Type B pancreatic cell (in vitro differentiated cells): Measurements from ENCODE around the gene MTMR10. TPM values are rescaled to one million over a fixed set of nuclear protein-coding genes. Genes with fewer than 3 reads are reported as not detected.

Experiments used
- DNase-seq: peaks from one replicate; pipeline ENCODE4 v3.0.0; 2021; ENCODE audit warnings: mixed read lengths; ENCODE audit not compliant: unreplicated experiment; ENCODE audit errors: extremely low spot score
- H3K27ac Mint-ChIP-seq: 2 replicates; pipeline ENCODE4 v1.8.0; 2021; ENCODE audit warnings: mild to moderate bottlenecking, mixed read lengths
- H3K27me3 Mint-ChIP-seq: 2 replicates; pipeline ENCODE4 v1.8.0; 2021; ENCODE audit warnings: mixed read lengths
- H3K36me3 Mint-ChIP-seq: 2 replicates; pipeline ENCODE4 v1.8.0; 2021; ENCODE audit warnings: mixed read lengths
- H3K4me1 Mint-ChIP-seq: one replicate; pipeline ENCODE4 v1.8.0; 2021; ENCODE audit warnings: mixed read lengths; ENCODE audit not compliant: unreplicated experiment
- H3K4me3 Mint-ChIP-seq: 2 replicates; pipeline ENCODE4 v1.8.0; 2021; ENCODE audit warnings: mild to moderate bottlenecking, mixed read lengths
- H3K9me3 Mint-ChIP-seq: 2 replicates; pipeline ENCODE4 v1.8.0; 2021; ENCODE audit warnings: mixed read lengths
- CTCF ChIP-seq: fragments of 200-600 bp; sonication (generic); conservative IDR thresholded peaks from 2 replicates; pipeline ENCODE4 v1.5.0; 2021; ENCODE audit warnings: antibody characterized with exemption, mild to moderate bottlenecking
- total RNA-seq: library from RNA; stranded (reverse); gene quantifications from 2 replicates; pipeline ENCODE4 v1.2.1, GENCODE V29; 2021; ENCODE audit warnings: low replicate concordance

The MTMR10 gene
- total RNA-seq, 1 donor from 2014 or later = 16.7 TPM

- Mint-ChIP-seq H3K9me3 (no peaks in the 10 kb centered on the region), H3K27me3 (no peaks in the 10 kb centered on the region), H3K27ac (no peak overlapping the region), H3K4me3 (no peak overlapping the region), H3K36me3 (peaks cover 18% of the 10 kb centered on the region), H3K4me1 (no peaks in the 10 kb centered on the region)
- no peak for TF ChIP-seq CTCF
- DNase-seq = no peak
Observed at GRCh38 chr15:30974112-30974511, 17.3 kb downstream of the MTMR10 start.

- no peak for DNase-seq
- H3K9me3 Mint-ChIP-seq = no peaks in the 10 kb centered on the region
- TF ChIP-seq CTCF = no peak
- no peaks in the 10 kb centered on the region for H3K4me1 Mint-ChIP-seq
- H3K27me3 Mint-ChIP-seq = no peaks in the 10 kb centered on the region
- no peak overlapping the region for H3K27ac Mint-ChIP-seq
- no peak overlapping the region for H3K4me3 Mint-ChIP-seq
- H3K36me3 Mint-ChIP-seq = peaks cover 18% of the 10 kb centered on the region
Observed at GRCh38 chr15:30973379-30973778, 18.0 kb downstream of the MTMR10 start.

GRCh38 chr15:30969724-30970123, 21.7 kb downstream of the MTMR10 start:
- TF ChIP-seq CTCF = no peak
- Mint-ChIP-seq H3K27ac (no peak overlapping the region), H3K36me3 (peaks cover 21% of the 10 kb centered on the region), H3K27me3 (no peaks in the 10 kb centered on the region), H3K9me3 (no peaks in the 10 kb centered on the region), H3K4me1 (no peaks in the 10 kb centered on the region), H3K4me3 (no peak overlapping the region)
- no peak for DNase-seq

- Mint-ChIP-seq H3K4me3 (no peak overlapping the region), H3K36me3 (peaks cover 29% of the 10 kb centered on the region), H3K27ac (no peak overlapping the region), H3K27me3 (no peaks in the 10 kb centered on the region), H3K9me3 (no peaks in the 10 kb centered on the region), H3K4me1 (no peaks in the 10 kb centered on the region)
- TF ChIP-seq CTCF = no peak
- DNase-seq = no peak
Observed at GRCh38 chr15:30963681-30964080, 27.7 kb downstream of the MTMR10 start.

- H3K4me1 Mint-ChIP-seq = no peaks in the 10 kb centered on the region
- H3K9me3 Mint-ChIP-seq = no peaks in the 10 kb centered on the region
- no peak overlapping the region for H3K4me3 Mint-ChIP-seq
- no peak overlapping the region for H3K27ac Mint-ChIP-seq
- no peak for TF ChIP-seq CTCF
- no peak for DNase-seq
- H3K36me3 Mint-ChIP-seq = peaks cover 36% of the 10 kb centered on the region
- no peaks in the 10 kb centered on the region for H3K27me3 Mint-ChIP-seq
Observed at GRCh38 chr15:30962659-30963058, 28.8 kb downstream of the MTMR10 start.

GRCh38 chr15:30962079-30962478, 29.3 kb downstream of the MTMR10 start:
- H3K36me3 Mint-ChIP-seq = peaks cover 40% of the 10 kb centered on the region
- no peak for DNase-seq
- H3K27ac Mint-ChIP-seq = no peak overlapping the region
- TF ChIP-seq CTCF = no peak
- no peak overlapping the region for H3K4me3 Mint-ChIP-seq
- H3K9me3 Mint-ChIP-seq = no peaks in the 10 kb centered on the region
- H3K27me3 Mint-ChIP-seq = no peaks in the 10 kb centered on the region
- H3K4me1 Mint-ChIP-seq = no peaks in the 10 kb centered on the region
